Inferior parietal cortex (tissue), 1 donor: ENCODE results near the gene KIAA0232.
"Not testable (repeated sequence)": the region's sequence is repeated elsewhere in the genome, so short reads cannot be mapped to it uniquely, and the experiment has no call there.

Source experiments
- DNase-seq: peaks from one replicate; pipeline ENCODE4 v3.0.0-alpha.2; 2016; ENCODE audit errors: extremely low spot score

The KIAA0232 gene

GRCh38 chr4:6754481-6755087 lies 27.9 kb upstream of the KIAA0232 start:
- DNase-seq: no peak

- no peak for DNase-seq
Measured at GRCh38 chr4:6755088-6755753, 27.3 kb upstream of the KIAA0232 start.

- DNase-seq: not testable (repeated sequence)
Measured at GRCh38 chr4:6756345-6756744, 26.2 kb upstream of the KIAA0232 start.

GRCh38 chr4:6758728-6759127 lies 23.8 kb upstream of the KIAA0232 start:
- no peak for DNase-seq

GRCh38 chr4:6760865-6761264 lies 21.7 kb upstream of the KIAA0232 start:
- no peak for DNase-seq

- DNase-seq: peak; percentile 57
Measured at GRCh38 chr4:6761649-6762615, 20.6 kb upstream of the KIAA0232 start.

- DNase-seq: no peak
Measured at GRCh38 chr4:6763330-6763851, 19.1 kb upstream of the KIAA0232 start.

- DNase-seq: no peak
Measured at GRCh38 chr4:6764976-6765620, 17.4 kb upstream of the KIAA0232 start.

GRCh38 chr4:6765703-6766102 lies 16.8 kb upstream of the KIAA0232 start:
- no peak for DNase-seq

- no peak for DNase-seq
Measured at GRCh38 chr4:6767386-6767747, 15.2 kb upstream of the KIAA0232 start.

- DNase-seq: no peak
Measured at GRCh38 chr4:6767748-6768538, 14.6 kb upstream of the KIAA0232 start.

GRCh38 chr4:6768539-6768905 lies 14.0 kb upstream of the KIAA0232 start:
- DNase-seq: no peak

GRCh38 chr4:6769233-6769988 lies 13.1 kb upstream of the KIAA0232 start:
- no peak for DNase-seq

GRCh38 chr4:6769989-6770420 lies 12.5 kb upstream of the KIAA0232 start:
- DNase-seq: no peak

GRCh38 chr4:6770581-6771228 lies 11.8 kb upstream of the KIAA0232 start:
- no peak for DNase-seq

- DNase-seq: no peak
Measured at GRCh38 chr4:6771229-6771671, 11.3 kb upstream of the KIAA0232 start.

GRCh38 chr4:6772223-6772928 lies 10.2 kb upstream of the KIAA0232 start:
- no peak for DNase-seq

- no peak for DNase-seq
Measured at GRCh38 chr4:6773106-6773505, 9.4 kb upstream of the KIAA0232 start.
